Measurements from ENCODE around the gene TMEM54.
A peak's percentile ranks its signal among the peaks of the same experiment; 100 is the strongest.

TMEM54 gene

DNA sequence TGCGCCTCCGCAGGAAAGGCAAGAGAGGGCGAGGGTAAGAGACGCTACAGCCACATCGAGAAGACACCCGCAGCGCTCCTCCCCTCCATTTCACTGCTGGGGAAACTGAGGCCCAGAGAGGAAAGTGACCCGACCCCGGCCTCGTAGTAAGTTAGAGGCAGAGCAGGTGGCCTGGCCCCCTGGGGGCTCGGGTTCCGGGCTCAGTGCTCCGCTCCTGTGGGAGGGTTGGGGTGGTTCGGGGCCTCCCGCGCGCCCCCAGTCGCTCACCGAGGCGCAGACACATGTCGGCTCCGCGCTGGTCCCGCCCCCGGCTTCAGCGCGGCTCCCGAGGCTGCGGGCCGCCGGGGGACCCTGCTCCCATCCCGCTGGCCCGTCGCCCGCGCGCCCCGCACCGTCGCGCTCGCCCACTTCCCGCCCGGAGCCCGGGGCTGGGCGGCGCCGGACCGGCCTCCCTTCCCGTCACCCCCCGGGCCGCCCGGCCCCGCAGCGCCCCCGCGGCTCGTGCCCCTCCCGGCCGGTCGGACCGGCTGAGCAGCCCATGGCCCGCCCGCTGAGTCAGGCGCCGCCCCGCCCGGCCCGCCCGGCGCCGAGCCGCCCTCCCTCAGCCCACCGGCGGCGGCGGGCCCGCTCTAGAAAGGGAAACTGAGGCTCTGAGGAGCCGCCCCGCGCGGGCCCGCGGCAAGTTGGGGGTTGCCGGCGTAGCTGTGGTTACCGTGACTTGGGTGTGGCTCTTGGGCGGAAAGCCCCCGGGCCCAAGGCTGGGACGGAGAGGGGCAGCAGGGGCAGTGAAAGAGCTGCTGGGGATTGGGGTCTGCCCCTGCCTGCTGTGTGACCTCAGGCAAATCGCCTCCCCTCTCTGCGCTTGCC lies at the start of gene TMEM54:
Gene TMEM54, minus strand, starts transcription at position 434 of the 867 bp plus-strand sequence. Its CDS starts 151 bp downstream, at position 283.
- DNase-seq (ENCODE audit: low spot score): peak; percentile 79
- TF ChIP-seq, protein P1, sequence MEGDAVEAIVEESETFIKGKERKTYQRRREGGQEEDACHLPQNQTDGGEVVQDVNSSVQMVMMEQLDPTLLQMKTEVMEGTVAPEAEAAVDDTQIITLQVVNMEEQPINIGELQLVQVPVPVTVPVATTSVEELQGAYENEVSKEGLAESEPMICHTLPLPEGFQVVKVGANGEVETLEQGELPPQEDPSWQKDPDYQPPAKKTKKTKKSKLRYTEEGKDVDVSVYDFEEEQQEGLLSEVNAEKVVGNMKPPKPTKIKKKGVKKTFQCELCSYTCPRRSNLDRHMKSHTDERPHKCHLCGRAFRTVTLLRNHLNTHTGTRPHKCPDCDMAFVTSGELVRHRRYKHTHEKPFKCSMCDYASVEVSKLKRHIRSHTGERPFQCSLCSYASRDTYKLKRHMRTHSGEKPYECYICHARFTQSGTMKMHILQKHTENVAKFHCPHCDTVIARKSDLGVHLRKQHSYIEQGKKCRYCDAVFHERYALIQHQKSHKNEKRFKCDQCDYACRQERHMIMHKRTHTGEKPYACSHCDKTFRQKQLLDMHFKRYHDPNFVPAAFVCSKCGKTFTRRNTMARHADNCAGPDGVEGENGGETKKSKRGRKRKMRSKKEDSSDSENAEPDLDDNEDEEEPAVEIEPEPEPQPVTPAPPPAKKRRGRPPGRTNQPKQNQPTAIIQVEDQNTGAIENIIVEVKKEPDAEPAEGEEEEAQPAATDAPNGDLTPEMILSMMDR (IDR thresholded peaks at IDR 0.05; ENCODE audit: extremely low read depth, insufficient read depth, missing control alignments): no peak
- in situ Hi-C loops (cut with MboI; ENCODE audit: low pct_unique_long_range_greater_than_20kb, low sequenced_read_pairs, unreplicated experiment): no loop called here

DNA sequence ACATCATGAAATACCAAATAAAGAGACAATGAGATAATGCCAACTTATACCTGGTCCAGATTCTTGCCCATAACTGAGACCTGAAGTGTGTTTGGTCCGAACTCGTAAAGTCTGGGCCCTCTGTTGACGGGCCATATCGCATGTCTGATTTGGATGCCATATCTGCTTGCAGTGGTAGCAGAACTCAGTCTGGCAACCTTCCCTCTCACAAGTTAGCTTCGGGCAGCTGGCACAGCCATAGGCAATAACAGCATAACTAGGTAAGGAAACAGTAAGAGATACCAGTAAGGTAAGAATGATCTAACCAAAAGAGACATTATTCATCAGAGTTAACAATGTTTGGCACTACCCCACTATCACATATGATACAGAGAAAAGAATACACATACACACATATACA lies 48.3 kb upstream of the TMEM54 start:
- in situ Hi-C loops (cut with MboI; ENCODE audit: low pct_unique_long_range_greater_than_20kb, low sequenced_read_pairs, unreplicated experiment): no loop called here
- TF ChIP-seq, protein P1 (IDR thresholded peaks at IDR 0.05; ENCODE audit: extremely low read depth, insufficient read depth, missing control alignments): no peak
- no peak for DNase-seq (ENCODE audit: low spot score)

GRCh38 chr1:32948905-32949304 lies 47.7 kb upstream of the TMEM54 start:
- no peak for DNase-seq (ENCODE audit: low spot score)
- TF ChIP-seq, protein P1 (IDR thresholded peaks at IDR 0.05; ENCODE audit: extremely low read depth, insufficient read depth, missing control alignments): no peak
- in situ Hi-C loops (cut with MboI; ENCODE audit: low pct_unique_long_range_greater_than_20kb, low sequenced_read_pairs, unreplicated experiment): no loop called here

- TF ChIP-seq, protein P1 (IDR thresholded peaks at IDR 0.05; ENCODE audit: extremely low read depth, insufficient read depth, missing control alignments): no peak
- in situ Hi-C loops (cut with MboI; ENCODE audit: low pct_unique_long_range_greater_than_20kb, low sequenced_read_pairs, unreplicated experiment): no loop called here
- no peak for DNase-seq (ENCODE audit: low spot score)
Measured at GRCh38 chr1:32948390-32948722, 47.2 kb upstream of the TMEM54 start.

DNA sequence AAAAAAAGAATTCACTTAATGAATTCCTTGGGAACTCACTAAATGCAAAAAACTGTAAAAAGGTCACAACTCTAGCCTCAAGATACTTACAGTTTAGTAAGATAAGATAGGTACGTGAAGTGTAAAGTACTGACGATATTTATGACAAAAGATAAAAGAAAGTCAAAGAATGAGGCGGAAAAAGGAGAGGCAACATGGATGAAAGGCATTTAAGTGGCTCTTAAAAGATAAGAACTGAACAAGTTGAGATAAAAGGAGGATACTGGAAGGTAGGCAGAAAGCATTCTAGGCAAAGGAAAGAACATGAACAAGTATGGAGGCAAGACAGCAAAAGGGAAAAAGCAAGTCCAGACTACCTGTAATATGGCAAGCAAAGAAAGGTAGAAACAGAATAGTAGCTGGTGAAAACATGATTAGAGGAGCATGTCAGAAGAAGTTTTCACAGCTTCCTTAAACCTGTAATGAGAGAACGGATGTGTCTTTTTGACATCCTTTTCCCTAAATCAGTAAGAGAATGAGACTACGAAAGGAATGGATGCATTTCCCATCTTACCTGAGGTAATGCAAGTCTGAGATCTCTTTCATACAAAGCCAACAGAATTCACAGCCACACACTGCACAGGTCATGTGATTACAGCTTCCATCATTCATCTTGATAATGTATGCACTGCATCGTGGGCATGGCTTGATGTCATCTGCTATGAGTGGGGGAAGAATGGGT lies 46.6 kb upstream of the TMEM54 start:
- TF ChIP-seq, protein P1 (IDR thresholded peaks at IDR 0.05; ENCODE audit: extremely low read depth, insufficient read depth, missing control alignments): no peak
- no peak for DNase-seq (ENCODE audit: low spot score)
- in situ Hi-C loops (cut with MboI; ENCODE audit: low pct_unique_long_range_greater_than_20kb, low sequenced_read_pairs, unreplicated experiment): no loop called here

DNA sequence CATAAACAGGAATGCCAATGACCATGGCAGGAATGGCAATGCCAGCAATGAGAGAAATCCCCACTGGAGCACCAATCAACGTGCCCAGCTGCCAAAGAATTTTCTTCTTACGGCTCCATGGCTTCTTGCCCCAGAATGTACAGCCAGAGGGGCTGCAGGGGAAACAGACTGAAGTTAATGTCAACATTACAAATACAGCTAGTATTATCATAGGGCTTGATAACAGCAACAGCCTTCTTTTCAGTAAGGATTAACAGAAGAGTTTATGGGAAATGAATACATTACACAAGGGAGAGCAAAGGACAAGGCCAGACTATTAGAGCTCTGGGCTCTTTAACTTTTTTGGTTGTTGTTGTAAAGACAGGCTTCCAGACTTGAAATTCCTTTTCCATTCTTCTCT lies 45.2 kb upstream of the TMEM54 start:
- TF ChIP-seq, protein P1 (IDR thresholded peaks at IDR 0.05; ENCODE audit: extremely low read depth, insufficient read depth, missing control alignments): no peak
- in situ Hi-C loops (cut with MboI; ENCODE audit: low pct_unique_long_range_greater_than_20kb, low sequenced_read_pairs, unreplicated experiment): no loop called here
- no peak for DNase-seq (ENCODE audit: low spot score)

Measured in GM13977 (cell line).